ENCODE measurements around the gene ENPP7.

The ENPP7 gene, protein sequence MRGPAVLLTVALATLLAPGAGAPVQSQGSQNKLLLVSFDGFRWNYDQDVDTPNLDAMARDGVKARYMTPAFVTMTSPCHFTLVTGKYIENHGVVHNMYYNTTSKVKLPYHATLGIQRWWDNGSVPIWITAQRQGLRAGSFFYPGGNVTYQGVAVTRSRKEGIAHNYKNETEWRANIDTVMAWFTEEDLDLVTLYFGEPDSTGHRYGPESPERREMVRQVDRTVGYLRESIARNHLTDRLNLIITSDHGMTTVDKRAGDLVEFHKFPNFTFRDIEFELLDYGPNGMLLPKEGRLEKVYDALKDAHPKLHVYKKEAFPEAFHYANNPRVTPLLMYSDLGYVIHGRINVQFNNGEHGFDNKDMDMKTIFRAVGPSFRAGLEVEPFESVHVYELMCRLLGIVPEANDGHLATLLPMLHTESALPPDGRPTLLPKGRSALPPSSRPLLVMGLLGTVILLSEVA

DNA sequence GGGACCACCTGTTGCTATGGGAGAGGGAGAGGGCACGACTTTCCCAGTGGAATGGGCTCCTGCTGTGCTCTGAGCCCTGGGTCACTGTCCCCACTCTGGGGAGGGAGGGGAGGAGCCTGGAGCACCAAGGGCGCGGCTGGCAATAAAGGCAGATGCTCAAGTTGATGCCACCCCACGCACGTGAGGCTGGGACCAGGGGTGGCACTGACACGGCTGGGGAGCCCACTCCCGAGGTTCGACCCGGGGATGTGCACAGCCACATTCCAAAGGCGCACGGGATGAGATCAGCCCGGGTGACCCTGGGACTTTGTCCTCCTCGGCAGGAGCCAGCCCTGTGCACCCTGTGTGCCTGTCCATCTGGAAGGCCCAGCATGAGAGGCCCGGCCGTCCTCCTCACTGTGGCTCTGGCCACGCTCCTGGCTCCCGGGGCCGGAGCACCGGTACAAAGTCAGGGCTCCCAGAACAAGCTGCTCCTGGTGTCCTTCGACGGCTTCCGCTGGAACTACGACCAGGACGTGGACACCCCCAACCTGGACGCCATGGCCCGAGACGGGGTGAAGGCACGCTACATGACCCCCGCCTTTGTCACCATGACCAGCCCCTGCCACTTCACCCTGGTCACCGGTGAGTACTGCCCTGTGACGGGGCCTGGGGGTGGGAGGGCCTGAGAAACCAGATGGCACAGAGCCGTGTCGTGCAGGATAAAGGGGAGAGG lies at the start of gene ENPP7:
Gene ENPP7, plus strand, starts transcription at position 175 of the 715 bp plus-strand sequence. Its CDS starts 197 bp downstream, at position 372.
- FAIRE-seq = no peak

DNA sequence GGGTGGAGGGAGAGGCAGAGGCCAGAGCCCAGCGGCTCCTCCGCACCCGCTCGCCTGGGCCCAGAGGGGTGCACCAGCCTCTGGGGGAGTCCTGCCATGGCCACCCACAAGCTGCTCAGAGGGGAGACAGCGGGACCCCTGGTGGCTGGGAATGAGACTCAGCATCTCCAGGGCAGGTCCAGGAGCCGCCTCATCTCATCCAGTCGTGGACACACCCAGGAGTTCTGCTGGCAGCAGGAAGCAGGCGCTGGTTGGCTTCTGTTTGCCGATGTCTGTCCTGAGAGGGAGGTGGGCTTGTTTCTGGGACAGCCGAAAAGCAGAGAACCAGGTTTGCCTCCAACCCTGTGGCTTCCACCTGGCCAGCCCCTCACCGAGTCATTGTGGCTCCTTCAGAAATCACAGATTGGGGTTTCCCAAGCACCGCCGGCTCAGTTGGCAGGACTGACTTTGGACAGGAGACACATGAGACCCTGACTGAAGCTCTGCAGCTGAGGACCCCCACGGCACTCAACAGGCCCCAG lies 49.6 kb upstream of the ENPP7 start:
- no peak for FAIRE-seq

- no peak for FAIRE-seq
These were observed 49.0 kb upstream of the ENPP7 start for GRCh38 chr17:79681628-79682261.

- FAIRE-seq = no peak
These were observed 47.4 kb upstream of the ENPP7 start for GRCh38 chr17:79683365-79683764.

- FAIRE-seq = no peak
These were observed 46.4 kb upstream of the ENPP7 start for GRCh38 chr17:79684132-79684985.

GRCh38 chr17:79685121-79685520 lies 45.6 kb upstream of the ENPP7 start:
- no peak for FAIRE-seq

DNA sequence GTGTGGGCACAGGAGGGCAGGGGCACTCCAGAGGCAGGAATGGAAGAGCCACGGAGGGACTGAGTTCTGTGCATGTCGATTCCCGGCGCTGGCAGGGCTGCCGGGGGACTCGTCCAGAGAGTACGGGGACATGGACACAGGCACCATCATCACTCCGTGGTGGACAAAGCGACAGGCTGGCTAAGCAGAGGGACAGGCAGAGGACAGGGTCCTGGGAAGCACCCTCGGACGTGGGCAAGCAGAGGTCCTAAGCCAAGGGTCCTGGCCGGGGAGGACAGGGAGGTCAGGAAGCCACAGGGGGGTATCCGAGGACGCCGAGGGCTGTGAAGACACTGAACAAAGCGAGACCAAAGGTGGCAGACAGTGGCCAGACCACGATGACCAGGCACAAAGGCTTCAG lies 44.3 kb upstream of the ENPP7 start:
- no peak for FAIRE-seq

- FAIRE-seq = no peak
These were observed 40.3 kb upstream of the ENPP7 start for GRCh38 chr17:79690466-79690865.

DNA sequence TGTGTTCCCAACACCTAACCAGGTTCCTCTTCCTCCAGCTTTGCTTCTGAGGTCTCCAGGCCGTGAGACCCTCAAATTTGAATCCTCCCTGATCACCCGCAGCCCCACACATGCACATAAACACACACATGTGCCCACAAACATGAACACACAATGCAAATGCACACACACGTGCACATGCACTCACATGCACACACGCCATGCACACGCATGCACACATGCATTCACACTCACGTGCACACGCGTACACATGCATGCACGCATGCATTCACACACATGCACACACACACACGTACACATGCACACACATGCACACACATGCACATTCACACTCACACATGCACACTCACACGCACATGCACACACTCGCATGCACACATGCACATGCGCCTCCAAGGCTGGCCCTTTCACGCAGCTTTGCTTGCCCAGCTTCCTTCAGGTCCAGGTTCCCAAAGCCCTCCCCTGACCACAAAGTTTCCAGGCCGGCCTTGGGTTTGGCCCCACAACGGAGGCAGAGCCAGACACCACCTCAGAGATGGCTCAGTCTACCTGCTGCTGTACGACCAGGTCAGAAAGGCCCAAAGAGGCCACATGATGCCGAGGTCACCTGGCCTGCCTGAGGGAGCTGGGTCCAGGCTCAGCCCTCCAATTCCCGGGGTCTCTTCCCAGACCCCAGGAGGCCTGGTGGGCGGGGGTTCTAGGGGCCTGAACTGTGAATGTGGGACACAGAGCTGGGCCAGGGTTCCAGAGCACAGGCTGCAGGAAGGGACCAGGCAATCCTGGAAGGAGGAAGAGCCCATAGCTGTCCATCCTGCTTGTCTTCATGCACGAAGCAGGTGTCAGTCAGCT lies 39.5 kb upstream of the ENPP7 start:
- no peak for FAIRE-seq

DNA sequence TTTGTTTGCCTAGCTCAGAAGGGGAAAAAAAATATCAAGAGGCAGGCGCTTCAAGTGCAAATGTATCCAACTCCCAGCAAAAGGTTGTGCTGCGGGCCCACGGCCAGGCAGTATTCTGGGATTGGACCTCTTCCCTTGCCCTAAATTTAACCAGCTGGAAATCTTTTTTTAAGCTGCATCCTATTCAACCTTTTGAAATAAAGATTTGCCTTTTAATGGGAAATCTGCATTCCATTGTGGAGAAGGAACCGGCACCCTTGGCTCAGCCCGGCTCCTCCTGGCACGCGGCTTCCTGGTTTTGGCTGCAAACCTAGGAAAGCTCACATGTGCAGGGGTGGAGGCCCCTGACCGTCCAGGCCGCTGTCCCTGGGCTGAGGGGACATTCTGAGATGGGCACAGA lies 38.8 kb upstream of the ENPP7 start:
- FAIRE-seq = no peak

- FAIRE-seq = no peak
These were observed 37.3 kb upstream of the ENPP7 start for GRCh38 chr17:79693419-79693818.

- FAIRE-seq = no peak
These were observed 35.4 kb upstream of the ENPP7 start for GRCh38 chr17:79695293-79695790.

- FAIRE-seq = no peak
These were observed 34.7 kb upstream of the ENPP7 start for GRCh38 chr17:79695797-79696609.

DNA sequence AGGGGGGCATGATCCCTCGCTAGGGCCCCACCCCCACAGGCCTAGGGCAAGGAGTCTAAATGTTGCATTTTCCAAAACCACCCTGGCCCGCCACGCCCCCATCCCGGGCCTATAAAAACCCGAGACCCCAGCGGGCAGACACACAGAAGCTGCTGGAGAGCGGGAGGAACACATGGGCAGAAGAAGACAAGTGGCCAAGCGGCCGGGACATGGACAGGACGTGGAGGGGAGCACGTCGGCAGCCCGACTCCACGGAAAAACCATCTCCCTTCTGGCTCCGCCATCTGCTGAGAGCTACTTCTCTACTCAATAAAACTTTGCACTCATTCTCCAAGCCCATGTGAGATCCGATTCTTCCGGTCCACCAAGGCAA lies 34.1 kb upstream of the ENPP7 start:
- no peak for FAIRE-seq

DNA sequence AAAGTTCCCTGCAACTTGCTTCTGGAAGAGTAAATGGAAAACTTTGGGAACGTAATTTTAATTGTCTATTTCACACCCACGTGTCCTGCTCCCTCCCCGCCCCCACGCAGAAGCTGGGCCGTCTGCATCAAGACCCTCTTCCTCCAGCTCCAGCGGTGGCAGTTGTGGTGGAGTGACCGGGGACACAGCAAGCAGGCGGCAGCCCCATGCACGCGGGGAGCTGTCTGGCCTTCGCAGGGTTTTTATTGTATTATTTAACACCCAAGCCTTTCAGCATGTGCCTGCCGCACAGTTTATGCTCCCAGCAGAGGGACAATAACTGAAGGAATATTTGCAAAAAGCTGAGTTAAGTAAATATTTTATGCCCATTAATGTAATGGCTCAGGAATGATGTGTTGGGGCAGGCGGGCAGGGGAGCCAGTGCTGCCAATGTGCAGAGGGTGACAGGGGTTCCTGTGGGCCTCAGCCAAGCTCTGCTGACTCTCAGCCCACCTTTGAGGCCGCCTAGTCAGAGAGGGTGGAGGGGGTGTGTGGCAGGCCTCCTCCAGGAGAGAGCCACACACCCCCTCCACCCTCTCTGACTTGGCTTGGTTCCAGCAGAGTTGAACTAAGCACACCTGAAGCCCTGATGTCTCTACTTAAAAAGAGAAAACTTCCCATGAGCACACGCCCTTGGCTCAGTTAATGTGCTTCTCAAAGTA lies 32.4 kb upstream of the ENPP7 start:
- FAIRE-seq = no peak

DNA sequence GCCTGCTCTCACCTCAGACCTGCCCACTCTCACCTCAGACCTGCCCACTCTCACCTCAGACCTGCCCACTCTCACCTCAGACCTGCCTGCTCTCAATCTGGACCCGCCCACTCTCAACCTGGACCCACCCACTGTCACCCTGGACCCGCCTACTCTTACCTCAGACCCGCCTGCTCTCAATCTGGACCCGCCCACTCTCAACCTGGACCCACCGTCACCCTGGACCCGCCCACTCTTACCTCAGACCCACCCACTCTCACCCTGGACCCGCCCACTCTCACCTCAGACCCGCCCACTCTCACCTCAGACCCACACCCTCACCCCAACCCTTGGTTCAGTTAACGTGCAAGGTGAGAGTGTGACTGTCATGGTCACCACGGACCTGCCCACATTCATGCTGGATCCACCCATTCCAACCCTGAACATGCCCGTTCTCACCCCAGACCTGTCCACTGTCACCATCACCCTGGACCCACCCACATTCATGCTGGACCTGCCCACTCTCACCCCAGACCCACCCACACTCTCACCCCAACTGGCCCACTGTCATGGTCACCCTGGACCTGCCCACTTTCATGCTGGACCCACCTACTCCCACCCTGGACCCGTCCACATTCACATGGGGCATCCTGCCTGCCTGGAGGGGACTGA lies 31.2 kb upstream of the ENPP7 start:
- no peak for FAIRE-seq

GRCh38 chr17:79700592-79700991 lies 30.2 kb upstream of the ENPP7 start:
- no peak for FAIRE-seq

GRCh38 chr17:79702034-79702433 lies 28.7 kb upstream of the ENPP7 start:
- no peak for FAIRE-seq

Data from endometrium (tissue), 2 donors.